Left ventricle myocardium inferior (tissue), 1 donor: ENCODE data around the gene ERMP1. TPM values are rescaled to one million over a fixed set of nuclear protein-coding genes. Genes with fewer than 3 reads are reported as not detected.
"Not testable (repeated sequence)": the region's sequence is repeated elsewhere in the genome, so short reads cannot be mapped to it uniquely, and the experiment has no call there.

Experiments used
- DNase-seq: peaks from one replicate; pipeline ENCODE4 v3.0.0-alpha.2; 2020
- H3K27ac ChIP-seq: fragments of 200-600 bp; replicated peaks from 2 replicates; pipeline ENCODE4 v1.8.0; 2021
- H3K27me3 ChIP-seq: fragments of 200-600 bp; 2 replicates; pipeline ENCODE4 v1.8.0; 2021; ENCODE audit warnings: low read depth
- H3K36me3 ChIP-seq: fragments of 200-600 bp; 2 replicates; pipeline ENCODE4 v1.8.0; 2021
- H3K4me1 ChIP-seq: fragments of 200-600 bp; 2 replicates; pipeline ENCODE4 v1.8.0; 2021
- H3K4me3 ChIP-seq: fragments of 200-600 bp; 2 replicates; pipeline ENCODE4 v1.8.0; 2021; ENCODE audit warnings: mild to moderate bottlenecking, moderate library complexity
- H3K9me3 ChIP-seq: fragments of 200-600 bp; replicated peaks from 2 replicates; pipeline ENCODE4 v1.8.0; 2021
- CTCF ChIP-seq: fragments of 200-600 bp; IDR thresholded peaks from 2 replicates; pipeline ENCODE4 v1.8.0; 2021; ENCODE audit warnings: antibody characterized with exemption, mild to moderate bottlenecking, borderline replicate concordance
- intact Hi-C: fragments of 100-400 bp; cut with micrococcal nuclease; formaldehyde crosslinking; loops from one replicate; pipeline ENCODE4 v1.11.0; 2022
- total RNA-seq: library from RNA; stranded (reverse); fragmentation: NEBNext Ultra II Directional; extraction: Animal tissue kit (Norgen Biotek cat#: 25700); gene quantifications from one replicate; pipeline ENCODE4 v1.2.1, GENCODE V29; 2021
- donor health status: DM: no; HTN: yes; CAD: no; lungs with severe emphysema.

ERMP1 gene
- total RNA-seq, 1 donor from 2014 or later: 23.9 TPM

- intact Hi-C loops: no loop called here
- Histone ChIP-seq H3K27ac (no peak overlapping the region), H3K4me3 (no peak overlapping the region), H3K9me3 (peaks cover 7% of the 10 kb centered on the region), H3K27me3 (no peaks in the 10 kb centered on the region), H3K36me3 (peaks cover 47% of the 10 kb centered on the region), H3K4me1 (peaks cover 48% of the 10 kb centered on the region)
- no peak for TF ChIP-seq CTCF
- DNase-seq: no peak
These were observed 45.1 kb downstream of the ERMP1 start for GRCh38 chr9:5787759-5788302.

- no peak for DNase-seq
- Histone ChIP-seq H3K36me3 (peaks cover 47% of the 10 kb centered on the region), H3K27me3 (no peaks in the 10 kb centered on the region), H3K4me1 (peaks cover 43% of the 10 kb centered on the region), H3K9me3 (peaks cover 13% of the 10 kb centered on the region), H3K27ac (no peak overlapping the region), H3K4me3 (no peak overlapping the region)
- intact Hi-C loops: no loop called here
- TF ChIP-seq CTCF: no peak
These were observed 45.7 kb downstream of the ERMP1 start for GRCh38 chr9:5787220-5787619.

DNA sequence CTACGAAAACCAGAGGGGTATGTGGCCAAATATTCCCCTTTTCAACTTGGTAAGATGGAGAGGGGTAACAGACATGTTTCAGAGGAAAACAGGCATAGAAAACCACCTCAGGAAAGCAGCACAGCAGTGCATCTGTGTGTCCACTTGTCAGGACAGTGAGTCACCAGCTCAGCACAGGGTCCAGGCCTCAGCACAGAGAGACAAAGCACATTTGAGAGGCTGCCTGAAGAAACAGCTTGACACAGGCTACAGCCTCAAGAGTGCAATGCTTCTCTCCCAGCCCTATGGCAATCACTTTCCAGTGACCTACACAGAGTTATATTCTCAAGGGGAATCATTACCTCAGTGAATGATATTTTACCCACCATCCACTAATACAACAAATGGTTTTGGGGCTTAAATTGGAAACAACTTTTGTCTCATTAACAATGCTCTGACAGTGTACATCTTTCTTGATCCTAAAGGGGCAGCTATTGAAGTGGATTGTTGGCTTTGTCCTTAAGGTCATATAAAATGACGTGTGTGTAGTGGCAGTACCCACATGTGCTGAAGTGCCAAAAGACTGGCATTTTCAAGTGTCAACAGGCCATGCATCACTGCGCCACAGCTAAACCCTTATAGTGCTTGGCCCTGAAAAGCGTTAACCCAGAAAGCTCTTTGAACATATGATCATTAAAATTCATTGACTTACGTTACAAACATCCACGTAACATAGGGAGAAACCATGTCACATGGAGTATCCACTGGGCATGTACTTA, 46.4 kb downstream of the ERMP1 start:
- Histone ChIP-seq H3K4me3 (no peak overlapping the region), H3K9me3 (peaks cover 18% of the 10 kb centered on the region), H3K4me1 (peaks cover 37% of the 10 kb centered on the region), H3K27me3 (no peaks in the 10 kb centered on the region), H3K27ac (no peak overlapping the region), H3K36me3 (peaks cover 53% of the 10 kb centered on the region)
- TF ChIP-seq CTCF: no peak
- no peak for DNase-seq
- intact Hi-C loops: no loop called here

- Histone ChIP-seq H3K27me3 (no peaks in the 10 kb centered on the region), H3K27ac (no peak overlapping the region), H3K4me3 (no peak overlapping the region), H3K36me3 (peaks cover 60% of the 10 kb centered on the region), H3K4me1 (peaks cover 28% of the 10 kb centered on the region), H3K9me3 (peaks cover 18% of the 10 kb centered on the region)
- intact Hi-C loops: no loop called here
- no peak for DNase-seq
- no peak for TF ChIP-seq CTCF
These were observed 48.2 kb downstream of the ERMP1 start for GRCh38 chr9:5784526-5785315.

GRCh38 chr9:5783982-5784381, 48.9 kb downstream of the ERMP1 start:
- peaks cover 28% of the 10 kb centered on the region for H3K4me1 ChIP-seq
- H3K27me3 ChIP-seq: no peaks in the 10 kb centered on the region
- H3K27ac ChIP-seq: no peak overlapping the region
- no peak for DNase-seq
- TF ChIP-seq CTCF: no peak
- peaks cover 63% of the 10 kb centered on the region for H3K36me3 ChIP-seq
- intact Hi-C loops: no loop called here
- H3K4me3 ChIP-seq: no peak overlapping the region
- H3K9me3 ChIP-seq: peaks cover 25% of the 10 kb centered on the region

- H3K27ac ChIP-seq, DNase-seq, H3K4me3 ChIP-seq, H3K27me3 ChIP-seq, intact Hi-C loops: not testable (repeated sequence)
- H3K36me3 ChIP-seq: peaks cover 68% of the 10 kb centered on the region
- H3K4me1 ChIP-seq: peaks cover 28% of the 10 kb centered on the region
- H3K9me3 ChIP-seq: peaks cover 31% of the 10 kb centered on the region
These were observed 49.5 kb downstream of the ERMP1 start for GRCh38 chr9:5783420-5783819.

DNA sequence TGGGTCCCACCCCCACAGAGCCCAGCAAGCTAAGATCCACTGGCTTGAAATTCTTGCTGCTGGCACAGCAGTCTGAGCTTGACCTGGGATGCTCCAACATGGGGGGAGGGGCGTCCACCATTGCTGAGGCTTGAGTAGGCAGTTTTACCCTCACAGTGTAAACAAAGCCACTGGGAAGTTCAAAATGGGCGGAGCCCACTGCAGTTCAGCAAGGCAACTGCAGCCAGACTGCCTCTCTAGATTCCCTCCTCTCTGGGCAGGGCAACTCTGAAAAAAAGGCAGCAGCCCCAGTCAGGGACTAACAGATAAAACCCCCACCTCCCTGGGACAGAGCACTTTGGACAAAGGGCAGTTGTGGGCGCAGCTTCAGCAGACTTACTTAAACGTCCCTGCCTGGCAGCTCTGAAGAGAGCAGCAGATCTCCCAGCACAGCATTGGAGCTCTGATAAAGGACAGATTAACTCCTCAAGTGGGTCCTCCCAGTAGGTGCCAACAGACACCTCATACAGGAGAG, 53.2 kb downstream of the ERMP1 start:
- H3K4me3 ChIP-seq, H3K4me1 ChIP-seq, H3K27me3 ChIP-seq, intact Hi-C loops, H3K27ac ChIP-seq, DNase-seq: not testable (repeated sequence)
- Histone ChIP-seq H3K9me3 (peaks cover 40% of the 10 kb centered on the region), H3K36me3 (peaks cover 76% of the 10 kb centered on the region)
